Activated CD4-positive, alpha-beta T cell treated with anti-CD3 and anti-CD28 coated beads for 4 hours (primary cell): ENCODE results near the gene NTN1.
"Not testable (repeated sequence)": the region's sequence is repeated elsewhere in the genome, so short reads cannot be mapped to it uniquely, and the experiment has no call there.

Experiments used
- DNase-seq, 2 donors: peaks; one replicate each; pipeline ENCODE4 v3.0.0-alpha.2; 2020

The NTN1 gene

DNA sequence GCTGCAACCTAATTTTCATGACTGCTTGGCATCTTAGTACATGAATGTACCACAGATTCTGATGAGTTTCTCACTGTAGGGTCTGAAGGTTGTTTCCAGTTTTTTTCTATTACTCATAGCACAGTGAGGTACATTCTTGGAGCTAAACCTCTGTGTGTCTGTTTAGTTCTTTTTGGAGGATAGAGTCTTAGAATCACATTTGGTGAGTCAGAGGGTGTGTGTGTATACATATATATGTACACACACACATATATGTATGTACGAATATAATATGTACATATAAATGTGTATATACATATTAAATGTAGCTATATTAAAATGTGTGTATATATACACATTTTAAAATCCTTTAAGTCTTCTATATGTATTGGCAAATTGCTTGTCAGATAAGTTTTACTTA is 72.9 kb downstream of the NTN1 start:
- DNase-seq: no peak

DNA sequence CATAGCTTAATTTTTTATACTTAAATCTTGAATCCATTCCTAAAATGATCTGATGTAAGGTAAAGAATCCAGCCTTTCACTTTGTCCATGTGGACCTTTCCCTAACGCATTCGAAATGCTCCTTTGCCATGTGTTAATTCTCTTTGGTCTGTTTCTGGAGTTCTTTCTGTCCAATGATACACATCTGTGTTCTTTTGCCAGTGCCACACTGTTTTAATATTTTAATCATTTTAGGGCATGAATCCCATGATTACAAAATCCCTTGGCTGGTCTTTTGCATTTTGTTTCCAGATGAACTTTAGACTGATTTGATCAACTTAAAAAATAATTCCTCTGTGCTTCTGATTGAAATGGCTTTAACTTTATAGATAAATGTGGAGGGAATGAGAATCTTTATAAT is 74.1 kb downstream of the NTN1 start:
- no peak for DNase-seq

DNA sequence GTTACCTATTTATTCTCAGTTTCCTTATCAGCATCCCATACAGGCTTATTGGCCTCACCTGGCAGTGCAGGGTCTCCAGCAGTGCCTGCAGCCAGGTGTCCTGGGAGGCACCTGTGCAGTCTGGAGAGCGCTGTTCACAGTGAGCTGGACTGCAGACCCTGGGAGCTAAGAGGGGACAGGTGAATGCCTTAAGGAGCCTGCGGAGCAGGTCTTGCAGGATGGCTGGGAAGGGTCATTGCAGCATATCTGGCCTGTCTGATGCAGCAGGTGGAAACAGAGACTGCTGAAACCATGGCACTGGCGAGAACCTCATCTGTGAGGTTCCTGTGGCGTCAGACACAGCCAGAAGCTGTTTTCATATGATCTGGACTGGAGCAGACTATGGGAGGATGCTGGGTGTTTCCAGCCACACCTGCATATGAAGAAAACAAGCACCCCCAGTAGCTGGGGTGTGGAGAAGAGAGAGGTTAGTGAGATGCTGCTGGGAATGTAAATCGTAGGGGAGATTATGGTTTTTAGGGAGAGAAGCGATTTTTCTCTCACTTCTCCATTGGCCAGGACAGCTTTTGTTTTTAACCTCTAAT is 77.0 kb downstream of the NTN1 start:
- no peak for DNase-seq

DNA sequence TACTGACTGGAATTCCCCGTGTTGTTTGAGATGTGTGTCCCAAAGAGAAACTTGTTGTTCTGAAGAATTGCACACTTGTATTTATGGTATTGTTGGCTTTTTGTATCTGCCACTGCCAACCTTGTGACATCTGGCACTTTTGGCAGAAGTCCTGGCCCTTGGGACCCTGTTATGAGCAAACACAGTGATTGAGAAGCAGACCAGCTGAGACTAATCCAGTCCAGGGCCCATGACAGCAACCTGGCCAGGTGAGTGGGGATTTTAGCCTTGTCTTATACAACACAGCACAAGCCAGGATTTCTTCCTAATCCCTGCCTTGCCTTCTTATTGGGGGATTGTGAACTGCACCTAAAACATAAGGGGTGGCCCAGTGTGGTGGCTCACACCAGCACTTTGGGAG is 80.0 kb downstream of the NTN1 start:
- no peak for DNase-seq

DNA sequence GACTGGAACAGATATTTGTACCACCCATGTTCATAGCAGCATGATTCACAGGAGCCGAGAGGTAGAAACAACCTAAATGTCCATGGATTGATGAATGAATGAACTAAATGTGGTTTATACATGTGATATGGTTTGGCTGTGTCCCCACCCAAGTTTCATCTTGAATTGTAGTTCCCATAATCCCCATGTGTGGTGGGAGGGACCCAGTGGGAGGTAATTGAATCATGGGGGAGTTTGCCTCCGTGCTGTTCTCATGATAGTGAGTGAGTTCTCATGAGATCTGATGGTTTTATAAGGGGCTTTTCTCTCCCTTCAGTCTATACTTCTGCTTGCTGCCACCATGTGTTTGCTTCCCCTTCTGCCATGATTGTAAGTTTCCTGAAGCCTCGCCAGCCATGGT is 81.9 kb downstream of the NTN1 start:
- DNase-seq: not testable (repeated sequence)

DNA sequence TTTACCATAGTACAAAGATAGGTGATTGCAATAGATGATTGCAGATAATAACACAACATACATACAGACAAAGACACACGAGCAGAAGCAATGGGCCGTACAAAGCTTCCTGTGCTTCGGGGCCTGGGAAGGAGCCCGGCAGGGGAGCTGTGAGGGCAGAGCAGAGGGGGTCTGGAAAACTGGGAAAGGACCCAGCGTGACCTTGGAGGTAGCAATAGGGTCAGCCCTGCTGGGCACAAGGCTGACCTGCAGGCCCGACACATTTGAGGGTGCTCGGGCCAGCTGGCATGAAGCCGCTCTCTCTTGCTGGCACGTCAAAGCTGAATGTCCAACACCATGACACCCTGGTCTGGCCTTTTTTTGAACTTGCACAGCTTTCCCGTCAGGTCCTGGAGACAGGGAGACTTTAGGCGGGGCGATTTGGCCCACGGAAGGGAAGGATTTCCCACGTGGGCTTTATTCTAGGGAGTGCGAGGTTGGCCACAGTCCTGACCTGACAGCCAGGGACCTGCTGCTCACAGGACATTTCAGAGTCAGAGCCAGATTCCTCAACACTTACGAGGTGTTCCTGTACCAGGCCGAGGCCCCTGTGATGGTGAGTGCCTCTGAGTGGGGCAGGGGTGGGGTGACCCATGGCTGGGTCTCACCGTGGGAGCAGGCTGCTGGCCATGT is 83.2 kb downstream of the NTN1 start:
- no peak for DNase-seq

DNA sequence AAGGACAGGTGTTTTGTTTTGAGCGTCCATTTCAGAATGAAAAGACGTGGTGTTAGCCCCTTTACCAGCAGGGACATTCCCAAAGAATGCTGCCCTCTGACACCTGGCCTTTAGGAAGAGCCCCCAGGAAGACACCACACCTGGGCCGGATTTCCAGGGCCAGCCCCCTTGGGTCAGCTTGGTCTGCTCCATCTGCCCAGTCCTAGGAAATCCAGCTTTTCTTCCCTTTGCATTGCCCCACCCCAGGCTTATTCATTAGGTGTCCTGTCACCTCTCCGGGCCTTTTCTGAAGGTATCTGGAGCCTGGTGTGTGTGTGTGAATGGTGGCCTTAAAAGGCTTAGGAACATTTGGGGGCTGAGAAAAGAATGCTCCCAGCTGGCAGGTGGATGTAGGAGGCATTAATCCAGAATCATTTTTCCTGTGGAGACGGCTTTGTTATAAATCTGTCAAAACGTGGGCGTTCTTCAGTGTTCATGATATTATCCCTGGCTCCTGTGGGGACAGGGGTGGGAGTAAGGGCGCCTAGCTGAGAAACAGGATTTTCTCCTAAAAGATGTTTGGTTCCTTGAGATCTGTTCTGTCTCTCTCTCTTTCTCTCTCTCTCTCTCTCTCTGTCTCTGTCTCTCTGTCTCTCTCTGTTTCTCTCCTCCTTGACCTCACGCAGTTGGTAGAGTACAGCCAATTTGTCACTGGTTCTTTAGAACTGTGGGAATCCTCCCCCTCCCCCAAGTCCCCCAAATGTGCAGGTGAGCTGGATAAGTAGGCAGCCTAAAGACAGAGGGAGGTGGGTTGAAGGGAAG is 84.0 kb downstream of the NTN1 start:
- DNase-seq: no peak

DNA sequence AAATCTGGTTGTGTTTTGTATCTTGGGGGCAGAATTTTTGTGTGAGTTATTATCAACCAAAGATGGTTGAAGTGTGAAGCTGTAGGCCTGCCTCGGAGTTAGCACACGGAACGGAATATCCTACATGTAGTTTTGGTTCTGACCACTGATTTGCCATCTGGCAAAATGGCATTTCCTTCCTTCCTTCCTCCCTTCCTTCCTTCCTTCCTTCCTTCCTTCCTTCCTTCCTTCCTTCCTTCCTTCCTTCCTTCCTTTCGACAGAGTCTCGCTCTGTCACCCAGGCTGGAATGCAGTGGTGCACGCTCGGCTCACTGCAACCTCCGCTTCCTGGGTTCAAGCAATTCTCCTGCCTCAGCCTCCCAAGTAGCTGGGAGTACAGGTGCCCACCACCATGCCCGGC is 85.0 kb downstream of the NTN1 start:
- DNase-seq: not testable (repeated sequence)

DNA sequence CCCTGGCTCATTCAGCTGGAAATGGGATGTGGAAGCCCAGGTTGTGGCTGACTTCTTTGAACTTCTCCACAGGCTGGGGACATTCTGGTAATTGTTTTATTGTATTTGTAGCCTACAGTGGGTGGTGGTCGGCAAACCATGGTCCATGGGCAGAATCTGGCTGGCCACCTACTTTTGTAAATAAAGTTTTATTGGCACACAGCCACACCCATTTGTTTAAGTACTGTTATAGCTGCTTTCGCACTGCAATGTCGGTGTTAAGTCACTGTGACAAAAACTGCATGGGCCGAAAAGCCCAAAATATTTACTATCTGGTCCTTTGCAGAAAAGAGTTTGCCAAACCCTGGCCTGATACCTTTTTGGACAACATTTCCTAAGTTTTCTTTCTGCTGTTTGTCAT is 86.2 kb downstream of the NTN1 start:
- DNase-seq: no peak

DNA sequence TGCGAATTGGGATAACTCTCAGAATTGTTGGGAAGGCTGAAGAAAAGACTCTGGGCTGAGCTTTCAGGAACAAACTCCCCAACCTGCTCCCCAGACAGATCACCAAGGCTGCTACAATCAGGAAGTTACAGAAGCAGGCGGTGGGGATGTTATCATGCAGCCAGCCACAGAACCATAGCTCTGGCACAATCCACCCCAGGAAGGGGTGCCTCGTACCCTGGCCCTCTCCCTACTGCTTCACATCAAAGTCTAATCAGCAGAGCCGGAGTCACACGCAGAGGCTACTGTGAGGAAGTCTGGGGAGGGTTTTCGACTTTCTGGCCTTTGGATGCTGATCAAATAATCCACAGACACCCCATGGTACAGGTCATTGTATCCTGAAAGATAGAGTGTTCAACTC is 86.8 kb downstream of the NTN1 start:
- DNase-seq: no peak

DNA sequence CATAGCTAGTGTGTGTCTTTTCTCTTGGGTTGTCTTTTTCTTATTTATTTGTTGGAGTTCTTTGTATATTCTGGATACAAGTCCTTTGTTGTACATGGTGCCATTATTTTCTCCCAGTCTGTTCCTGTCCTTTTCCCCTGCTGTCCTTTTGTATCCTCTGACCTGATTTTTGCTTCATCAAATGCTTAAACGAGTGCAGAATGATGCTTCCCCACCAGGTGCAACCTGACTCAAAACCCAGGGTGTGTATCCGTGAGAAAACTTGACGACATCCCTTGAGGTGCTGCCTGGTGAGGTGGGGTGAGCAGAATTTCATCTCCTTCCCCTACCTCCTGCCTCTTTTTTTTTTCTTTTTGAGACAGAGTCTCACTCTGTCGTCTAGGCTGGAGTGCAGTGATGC is 88.6 kb downstream of the NTN1 start:
- DNase-seq: no peak

DNA sequence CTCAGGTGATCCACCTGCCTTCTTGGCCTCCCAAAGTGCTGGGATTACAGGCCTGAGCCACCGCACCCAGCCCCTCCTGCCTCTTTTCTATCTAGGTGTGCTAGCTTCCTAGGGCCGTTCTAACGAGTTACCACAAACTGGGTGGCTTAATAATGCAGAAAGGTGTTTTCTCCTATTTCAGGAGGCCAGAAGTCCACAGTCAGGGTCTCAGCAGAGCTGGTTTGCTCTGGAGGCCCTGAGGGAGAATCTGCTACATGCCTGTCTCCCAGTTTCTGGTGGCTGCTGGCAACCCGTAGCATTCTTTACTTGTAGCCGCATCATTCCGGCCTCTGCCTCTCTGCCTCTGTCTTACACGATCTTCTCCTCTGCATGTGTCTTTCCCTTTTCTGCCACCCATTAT is 89.2 kb downstream of the NTN1 start:
- no peak for DNase-seq

DNA sequence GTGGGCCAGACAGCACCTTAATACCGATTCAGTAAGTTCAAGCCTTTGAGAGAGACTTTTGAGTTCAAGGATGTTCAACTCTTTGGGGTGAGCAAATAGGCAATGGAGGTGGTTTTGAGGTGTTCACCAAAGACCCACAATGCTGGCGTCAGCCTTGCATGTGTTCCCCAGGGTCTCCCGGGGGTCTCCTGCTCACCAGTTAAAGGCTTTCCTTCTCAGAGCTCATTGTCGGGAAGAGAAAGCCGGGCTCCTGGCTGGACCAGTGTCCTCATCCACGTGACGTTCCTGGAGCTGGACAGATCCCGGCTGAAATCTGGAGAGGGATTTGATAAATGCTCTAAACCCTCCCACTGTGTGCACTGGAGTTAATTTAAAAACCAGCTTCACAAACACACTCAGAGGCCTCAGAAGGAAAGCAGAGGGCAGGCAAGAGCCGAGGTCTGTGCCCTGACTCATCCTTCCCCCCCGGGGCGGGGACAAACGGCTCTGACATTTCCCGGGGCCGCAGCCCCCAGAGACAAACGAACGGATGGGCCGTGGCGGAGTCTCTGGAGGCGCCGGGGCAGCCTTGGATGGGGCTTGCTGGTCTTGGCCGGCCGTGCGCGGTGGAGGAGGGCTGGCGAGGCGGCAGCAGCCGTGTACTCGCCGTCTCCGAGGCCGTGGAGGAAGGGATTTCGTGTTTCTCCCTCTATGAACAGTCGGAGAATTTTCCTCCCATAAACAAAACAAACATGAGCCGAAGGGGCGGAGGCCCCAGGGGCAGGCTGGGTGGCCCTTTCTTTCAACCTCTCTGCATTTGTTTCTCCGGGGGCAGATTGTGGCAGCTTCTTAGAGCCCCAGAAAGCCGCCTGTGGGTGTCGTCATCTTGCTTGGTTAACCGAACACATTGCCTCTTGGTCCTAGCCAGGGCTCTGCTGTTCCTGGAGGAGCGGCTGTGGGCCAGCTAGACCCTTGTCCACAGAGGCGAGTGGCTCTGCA is 94.2 kb downstream of the NTN1 start:
- peak; percentile 7 to 35 for DNase-seq

DNA sequence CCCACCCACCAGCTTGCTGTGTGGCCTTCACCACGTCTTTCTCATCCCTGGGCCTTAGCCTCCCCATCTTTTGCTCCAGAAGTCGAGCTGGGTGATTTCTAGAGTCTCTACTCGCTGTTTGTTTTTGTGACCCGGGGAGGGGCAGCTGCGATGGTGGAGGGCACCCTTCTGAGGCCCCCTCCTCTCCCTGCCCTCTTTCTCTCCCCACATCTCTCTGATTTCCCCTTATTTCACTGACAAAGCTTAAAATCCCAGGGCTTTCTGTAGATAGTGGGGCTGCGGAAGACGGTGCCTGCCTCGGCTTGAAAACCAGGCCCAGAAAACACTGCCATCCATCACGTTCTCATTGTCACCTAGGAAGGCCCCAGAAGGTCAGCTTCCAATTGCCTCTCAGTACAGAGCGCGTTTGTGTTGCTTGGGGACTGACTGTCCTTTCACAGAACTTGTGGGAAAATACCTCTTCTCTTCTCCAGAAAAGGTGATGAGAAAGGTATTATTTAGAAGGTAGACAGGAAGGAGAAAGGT is 95.1 kb downstream of the NTN1 start:
- DNase-seq: no peak

DNA sequence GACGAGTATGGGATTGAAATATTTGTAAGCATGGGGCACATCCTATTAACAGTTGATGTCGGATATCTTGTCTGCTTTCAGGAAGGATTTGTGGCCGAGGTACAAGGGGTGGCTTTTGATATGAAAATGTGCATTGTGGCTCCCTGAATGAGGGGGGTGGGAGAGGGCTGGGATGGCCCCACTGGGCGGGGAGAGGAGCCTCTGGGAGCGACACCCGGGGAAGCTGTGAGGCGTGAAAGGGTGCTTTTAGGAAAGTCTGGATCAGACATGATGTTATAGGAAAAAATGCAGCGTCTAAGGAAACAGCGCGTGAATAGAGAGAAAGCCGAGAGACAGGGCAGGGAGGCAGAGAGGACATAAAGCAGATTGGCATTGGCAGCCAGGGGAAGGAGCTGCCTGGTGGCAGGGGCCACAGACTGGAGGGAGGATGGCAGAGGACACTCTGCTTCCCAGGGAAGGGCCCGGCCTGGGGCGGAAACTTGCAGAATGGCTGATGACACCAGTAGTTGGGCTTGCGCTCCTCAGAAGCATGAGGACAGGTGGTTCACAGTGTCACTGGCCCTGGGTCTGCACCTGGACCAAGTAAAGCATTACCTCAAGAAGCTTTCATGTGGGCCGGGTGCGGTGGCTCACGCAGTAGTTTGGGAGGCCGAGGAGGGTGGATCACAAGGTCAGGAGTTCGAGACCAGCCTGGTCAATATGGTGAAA is 95.7 kb downstream of the NTN1 start:
- no peak for DNase-seq

DNA sequence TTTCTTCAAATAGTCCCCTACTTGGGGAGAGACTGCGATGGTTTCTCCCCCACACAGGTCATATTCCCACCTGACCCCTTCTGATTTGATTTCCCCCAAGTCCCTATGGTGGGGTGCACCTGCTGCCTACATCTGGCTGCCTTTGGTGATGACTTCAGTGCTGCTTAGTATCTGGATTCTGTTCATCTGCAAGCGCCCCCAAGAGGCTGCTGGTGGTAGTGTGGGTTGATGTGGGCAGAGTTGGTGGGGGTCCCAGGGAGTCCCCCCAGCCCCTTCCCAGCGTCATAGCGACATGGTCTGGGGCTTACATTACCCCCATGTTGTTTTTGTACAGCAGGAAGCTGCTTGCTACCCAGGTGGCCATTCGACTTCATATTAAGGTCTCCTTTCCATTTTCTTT is 99.2 kb downstream of the NTN1 start:
- DNase-seq: no peak

DNA sequence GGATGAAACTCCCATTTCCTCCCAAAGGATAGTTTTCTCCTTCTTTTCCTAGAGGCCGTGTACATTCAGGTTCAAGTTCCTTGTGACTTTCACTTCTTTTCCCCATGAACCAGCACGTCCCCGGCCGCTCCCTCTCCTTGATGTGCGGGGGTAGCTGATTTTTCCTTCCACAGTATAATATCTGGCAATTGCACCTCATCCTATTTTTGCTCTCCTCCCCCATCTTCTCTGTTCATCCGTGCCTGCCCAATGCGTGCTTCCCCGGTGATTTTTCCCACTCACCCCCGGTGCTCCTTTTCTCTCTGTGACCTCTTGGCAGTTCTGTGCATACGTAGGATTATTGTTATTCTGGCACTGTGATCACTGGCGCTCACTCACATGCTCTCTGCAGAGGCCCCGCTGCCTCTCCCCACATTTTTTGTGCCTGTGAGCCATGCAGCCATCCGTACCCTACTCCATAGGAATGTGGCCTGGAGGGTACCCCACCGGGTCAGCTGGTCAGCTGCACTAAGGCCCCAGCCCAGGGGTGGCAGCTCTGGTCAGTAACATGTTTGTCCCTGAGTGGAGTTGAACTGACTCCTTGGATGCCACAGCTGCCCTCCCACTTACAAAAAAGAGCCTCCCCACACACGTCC is 100.0 kb downstream of the NTN1 start:
- no peak for DNase-seq

DNA sequence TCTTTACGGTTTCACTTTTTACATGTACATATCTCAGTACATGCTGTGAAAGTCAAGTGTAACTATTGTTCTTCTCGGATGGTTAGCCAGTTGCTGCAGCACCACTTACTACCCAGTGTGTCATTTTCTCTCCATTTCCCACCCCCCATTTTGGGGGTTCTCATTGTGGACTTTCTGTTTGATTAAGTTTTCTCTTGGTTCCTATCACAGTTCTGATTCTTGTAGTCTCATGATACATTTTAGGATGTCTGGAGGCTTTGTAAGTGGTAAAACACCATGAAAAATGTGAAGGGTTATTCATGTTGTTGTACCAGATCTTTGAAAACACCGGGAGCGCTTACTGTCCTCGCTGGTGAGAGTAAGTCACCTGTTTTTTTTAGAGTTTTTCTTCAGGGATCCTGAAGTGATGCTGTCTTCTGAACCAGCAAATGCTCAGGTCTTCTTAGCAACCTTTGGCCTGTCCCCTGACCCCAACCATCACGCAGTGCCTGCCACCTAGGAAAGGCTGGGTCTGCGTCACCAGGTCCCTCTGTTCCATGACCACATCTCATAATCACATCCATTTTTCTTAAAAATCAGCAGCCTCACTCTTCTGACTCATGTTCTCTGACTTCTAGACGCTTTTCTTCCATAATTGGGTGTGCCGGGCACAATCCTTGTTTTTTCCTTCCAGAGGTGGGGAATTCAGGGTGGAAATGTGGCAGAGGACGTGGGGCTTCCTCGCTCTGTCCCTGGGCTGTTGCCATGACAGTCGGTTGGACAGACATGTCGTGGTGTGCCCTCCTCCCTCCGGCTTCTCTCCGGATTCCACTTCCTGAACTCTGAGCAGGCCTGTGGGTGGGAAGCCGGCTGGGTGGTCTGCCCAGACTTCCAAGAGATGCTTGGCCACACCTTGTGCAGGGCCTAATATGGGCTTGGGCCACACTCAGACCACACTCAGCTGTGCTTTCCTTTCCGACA is 102.6 kb downstream of the NTN1 start:
- no peak for DNase-seq

DNA sequence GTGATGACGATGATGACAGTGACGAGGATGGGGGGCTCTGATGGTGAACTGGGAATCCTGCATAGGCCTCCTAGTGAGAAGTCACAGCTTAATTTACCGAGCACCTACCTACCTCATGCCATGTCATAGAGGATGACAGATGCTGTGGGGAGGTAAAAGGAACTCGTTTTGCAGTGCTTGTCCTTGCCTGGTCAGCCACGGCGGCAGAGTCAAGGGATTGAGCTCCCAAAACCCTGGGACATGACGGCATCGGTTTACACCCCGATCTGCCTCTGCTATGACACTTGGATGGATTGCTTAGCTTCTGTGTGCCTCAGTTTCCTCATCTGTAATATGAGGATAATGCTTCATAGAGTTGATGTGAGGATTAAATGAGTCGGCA is 103.2 kb downstream of the NTN1 start:
- DNase-seq: no peak

DNA sequence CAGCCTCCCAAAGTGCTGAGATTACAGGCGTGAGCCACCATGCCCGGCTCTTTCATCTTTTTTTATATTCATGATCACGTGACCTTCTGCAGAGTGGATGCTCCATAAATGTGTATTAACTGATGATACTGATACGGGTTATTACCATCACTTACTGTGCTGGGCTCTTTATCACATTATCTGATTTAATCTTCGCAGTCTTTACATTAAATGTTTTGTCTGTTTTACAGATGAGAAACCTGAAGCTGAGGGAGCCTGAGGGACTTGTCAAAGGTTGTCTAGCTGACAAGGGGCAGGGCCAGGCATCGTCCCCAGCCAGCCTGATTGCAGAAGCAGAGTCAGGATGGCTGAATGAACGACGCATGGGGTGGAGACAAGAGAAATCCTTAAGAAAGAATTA is 104.4 kb downstream of the NTN1 start:
- DNase-seq: no peak

DNA sequence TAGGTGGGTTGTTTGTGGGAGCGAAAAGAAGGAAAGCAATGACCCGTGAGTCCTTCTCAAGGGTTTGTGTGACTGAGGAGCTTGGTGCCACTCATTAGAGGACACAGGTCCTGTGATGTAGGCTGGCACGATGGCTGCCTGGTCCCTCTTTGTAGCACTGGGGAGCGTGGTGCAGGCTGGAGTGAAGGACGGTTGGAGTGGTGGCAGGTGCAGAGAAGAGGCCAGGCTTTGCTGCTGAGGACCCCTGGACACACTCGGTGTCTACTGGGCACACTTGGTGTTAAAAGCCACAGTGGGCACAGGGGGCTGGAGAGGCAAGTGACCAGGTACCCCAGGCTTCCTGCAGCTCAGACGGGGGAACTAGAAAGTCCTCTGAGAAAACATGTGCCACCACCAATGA is 106.0 kb downstream of the NTN1 start:
- DNase-seq: no peak
